Right cardiac atrium (tissue), 5 donors: ENCODE measurements around the gene SLC35G3. TPM values are rescaled to one million over a fixed set of nuclear protein-coding genes. Genes with fewer than 3 reads are reported as not detected.
"Not testable (repeated sequence)": the region's sequence is repeated elsewhere in the genome, so short reads cannot be mapped to it uniquely, and the experiment has no call there.

Source experiments
- ATAC-seq, 2 donors: fragments of 200-7000 bp; cut with Tn5 transposase; one replicate each; pipeline versions ENCODE4 v1.8.0 to v1.9.1; 2020; ENCODE audit warnings: moderate library complexity in 2 of 2, mild to moderate bottlenecking in 1 of 2
- DNase-seq, 3 donors: peaks; one replicate each; pipeline ENCODE4 v3.0.0-alpha.2; 2020
- H3K27ac ChIP-seq: one replicate; pipeline ENCODE4 v1.5.1; 2013; ENCODE audit warnings: mild to moderate bottlenecking, low read length, control low read depth, moderate library complexity
- H3K27me3 ChIP-seq: one replicate; pipeline ENCODE4 v1.6.1; 2013; ENCODE audit not compliant: control insufficient read depth, insufficient read depth
- H3K4me1 ChIP-seq: one replicate; pipeline ENCODE4 v1.6.1; 2013; ENCODE audit warnings: low read length; ENCODE audit not compliant: control insufficient read depth, insufficient read depth
- H3K4me3 ChIP-seq: one replicate; pipeline ENCODE4 v1.5.1; 2013; ENCODE audit warnings: low read length, control low read depth
- H3K9me3 ChIP-seq: one replicate; pipeline ENCODE4 v1.6.1; 2013; ENCODE audit warnings: low read length; ENCODE audit not compliant: control insufficient read depth
- WGBS: extraction: QIAGEN DNeasy Blood & Tissue Kit; methylation state at CpG from one replicate; pipeline ENCODE4 v1.1.7; 2013; 5-methylcytosine and 5-hydroxymethylcytosine counted together
- intact Hi-C, 4 donors: fragments of 100-400 bp; cut with DNase I; formaldehyde crosslinking; loops; one replicate each; pipeline versions ENCODE4 v1.11.0 to v1.14.0; 2022 to 2023
- polyA plus RNA-seq: library from polyadenylated mRNA; stranded (reverse); fragments of 200-250 nt; gene quantifications from one replicate; pipeline ENCODE4 v1.2.3, GENCODE V29; 2013
- total RNA-seq, 4 donors: library from RNA; stranded (reverse); fragmentation: NEBNext Ultra II Directional; extraction: Animal tissue kit (Norgen Biotek cat#: 25700); gene quantifications; one replicate each; pipeline ENCODE4 v1.2.1, GENCODE V29; 2021
- donor health status: healthy with polysubstance abuse.
- donor health status: DM: no; HTN: yes; CAD: no.
- donor health status: DM: no; HTN: no; CAD: no.
- donor health status: DM: no; HTN: yes; CAD: no; lungs with severe emphysema.
- donor health status: DM: yes; HTN: yes; CAD: no.

Gene SLC35G3
- total and polyA plus RNA-seq, 5 donors, result not detected

GRCh38 chr17:35151080-35151479, 43.1 kb downstream of the SLC35G3 start:
- H3K9me3 ChIP-seq, ATAC-seq, H3K4me3 ChIP-seq, H3K27me3 ChIP-seq, intact Hi-C loops, H3K4me1 ChIP-seq, DNase-seq, H3K27ac ChIP-seq: not testable (repeated sequence)
- 89% methylated on average over 29 of the region's 29 CpGs for WGBS

GRCh38 chr17:35149941-35150340, 44.3 kb downstream of the SLC35G3 start:
- no peaks in the 10 kb centered on the region for H3K27me3 ChIP-seq
- ATAC-seq (no peak), DNase-seq (no peak)
- 87% methylated on average over 11 of the region's 11 CpGs for whole genome bisulfite sequencing
- H3K27ac ChIP-seq, result no peak overlapping the region
- H3K9me3 ChIP-seq, result no peaks in the 10 kb centered on the region
- H3K4me3 ChIP-seq, result no peak overlapping the region
- peaks cover 2% of the 10 kb centered on the region for H3K4me1 ChIP-seq
- intact Hi-C loops, result no loop called here

- Histone ChIP-seq H3K4me1 (peaks cover 2% of the 10 kb centered on the region), H3K27ac (peak overlapping the region; percentile 76), H3K9me3 (no peaks in the 10 kb centered on the region), H3K4me3 (peak overlapping the region; percentile 21), H3K27me3 (no peaks in the 10 kb centered on the region)
- peak; percentile 23 to 31 for ATAC-seq
- intact Hi-C loops, result no loop called here
- 37% methylated on average over 9 of the region's 9 CpGs for WGBS
- DNase-seq, result no peak
These were observed 46.0 kb downstream of the SLC35G3 start for GRCh38 chr17:35148144-35148543.

GRCh38 chr17:35147375-35147905, 46.8 kb downstream of the SLC35G3 start, which contains the start of gene UNC45B:
TSS of gene UNC45B (plus strand) at chr17:35147817. CDS start at chr17:35148264, 447 bp downstream.
- DNase-seq (peak; percentile 49 to 83 (median 77)), ATAC-seq (peak; percentile 87 to 92)
- peak within 1 kb of the TSS; percentile 76 for H3K27ac ChIP-seq
- no peaks in the 10 kb centered on the region for H3K9me3 ChIP-seq
- intact Hi-C loops, result no loop called here
- WGBS, result 49% methylated on average over 4 of the region's 4 CpGs
- H3K4me3 ChIP-seq, result peak within 1 kb of the TSS; percentile 21
- H3K27me3 ChIP-seq, result no peaks in the 10 kb centered on the region
- peaks cover 2% of the 10 kb centered on the region for H3K4me1 ChIP-seq

GRCh38 chr17:35146214-35146833, 47.9 kb downstream of the SLC35G3 start:
- Histone ChIP-seq H3K27me3 (no peaks in the 10 kb centered on the region), H3K4me1 (peaks cover 2% of the 10 kb centered on the region), H3K9me3 (no peaks in the 10 kb centered on the region), H3K27ac (peak overlapping the region; percentile 76), H3K4me3 (no peak overlapping the region)
- 55% methylated on average over 4 of the region's 4 CpGs for whole genome bisulfite sequencing
- no peak for ATAC-seq
- intact Hi-C loops, result no loop called here
- no peak for DNase-seq

- no peaks in the 10 kb centered on the region for H3K27me3 ChIP-seq
- H3K4me1 ChIP-seq, result peaks cover 2% of the 10 kb centered on the region
- no peak overlapping the region for H3K4me3 ChIP-seq
- H3K9me3 ChIP-seq, result no peaks in the 10 kb centered on the region
- ATAC-seq (no peak), DNase-seq (no peak)
- intact Hi-C loops, result no loop called here
- H3K27ac ChIP-seq, result no peak overlapping the region
- WGBS, result 69% methylated on average over 4 of the region's 4 CpGs
These were observed 49.4 kb downstream of the SLC35G3 start for GRCh38 chr17:35144840-35145239.

Other genes with a start within 250 kb of the SLC35G3 start
- 1 to 10 TPM in 3 of 4 donors, under 1 TPM in 1; 0.97 to 2.8 (median 2.2) TPM for gene CCT6B, start 232.9 kb downstream of the SLC35G3 start, total RNA-seq
- 1.9 TPM for gene CCT6B, start 232.9 kb downstream of the SLC35G3 start, polyA plus RNA-seq
- gene ZNF830, start 232.9 kb downstream of the SLC35G3 start, total RNA-seq, result 10 to 100 TPM in 3 of 4 donors, 1 to 10 TPM in 1; 8.3 to 11.2 (median 10.6) TPM
- gene ZNF830, start 232.9 kb downstream of the SLC35G3 start, polyA plus RNA-seq, result 6.8 TPM
- gene LIG3, start 213.9 kb downstream of the SLC35G3 start, total RNA-seq, result 10 to 100 TPM; 17.5 to 24.1 (median 18.2) TPM
- gene LIG3, start 213.9 kb downstream of the SLC35G3 start, polyA plus RNA-seq, result 7.0 TPM
- 10 to 100 TPM; 17.2 to 20.0 (median 18.4) TPM for gene RFFL, start 130.7 kb downstream of the SLC35G3 start, total RNA-seq
- 5.7 TPM for gene RFFL, start 130.7 kb downstream of the SLC35G3 start, polyA plus RNA-seq
- 1 to 10 TPM; 5.8 to 7.1 (median 6.4) TPM for gene RAD51D, start 74.5 kb downstream of the SLC35G3 start, total RNA-seq
- 3.4 TPM for gene RAD51D, start 74.5 kb downstream of the SLC35G3 start, polyA plus RNA-seq
- gene FNDC8, start 72.8 kb downstream of the SLC35G3 start, total RNA-seq, result not detected
- not detected for gene FNDC8, start 72.8 kb downstream of the SLC35G3 start, polyA plus RNA-seq
- 1 to 10 TPM; 4.1 to 6.6 (median 4.6) TPM for gene NLE1, start 52.1 kb downstream of the SLC35G3 start, total RNA-seq
- 2.2 TPM for gene NLE1, start 52.1 kb downstream of the SLC35G3 start, polyA plus RNA-seq
- gene UNC45B, start 46.6 kb downstream of the SLC35G3 start, total RNA-seq, result 100 to 1,000 TPM; 141 to 193 (median 180) TPM
- 62.2 TPM for gene UNC45B, start 46.6 kb downstream of the SLC35G3 start, polyA plus RNA-seq
- gene SLFN5, start 48.7 kb upstream of the SLC35G3 start, total RNA-seq, result 10 to 100 TPM; 10.3 to 24.0 (median 20.1) TPM
- gene SLFN5, start 48.7 kb upstream of the SLC35G3 start, polyA plus RNA-seq, result 3.9 TPM
- 10 to 100 TPM; 12.0 to 21.5 (median 19.0) TPM for gene SLFN11, start 179.2 kb upstream of the SLC35G3 start, total RNA-seq
- gene SLFN11, start 179.2 kb upstream of the SLC35G3 start, polyA plus RNA-seq, result 9.2 TPM
- gene SLFN12, start 238.1 kb upstream of the SLC35G3 start, total RNA-seq, result 1 to 10 TPM; 3.6 to 6.0 (median 4.9) TPM
- 2.1 TPM for gene SLFN12, start 238.1 kb upstream of the SLC35G3 start, polyA plus RNA-seq